PFSK-1 (cell line): ENCODE measurements around the gene ADGRL3.

Experiments used
- FOXP2 ChIP-seq: optimal IDR thresholded peaks from 2 replicates; pipeline ENCODE3; 2011; ENCODE audit warnings: borderline replicate concordance, control low read depth, inconsistent platforms; ENCODE audit not compliant: insufficient read depth; ENCODE audit errors: extremely low read length, extremely low read depth
- POLR2AphosphoS5 ChIP-seq: IDR thresholded peaks from 2 replicates; pipeline ENCODE4 v1.6.1; 2012; ENCODE audit warnings: low read depth, mild to moderate bottlenecking, control low read depth, low read length, moderate library complexity
- SIN3A ChIP-seq: IDR thresholded peaks from 2 replicates; pipeline ENCODE4 v1.6.1; 2012; ENCODE audit warnings: mild to moderate bottlenecking, low read length, moderate library complexity, borderline replicate concordance; ENCODE audit not compliant: insufficient read depth
- TAF1 ChIP-seq: IDR thresholded peaks from 2 replicates; pipeline ENCODE4 v1.6.1; 2012; ENCODE audit warnings: low read length, control low read depth, borderline replicate concordance; ENCODE audit not compliant: insufficient read depth
- TF ChIP-seq, protein P1 (sequence below), 2 experiments: IDR thresholded peaks; 2 replicates each; pipeline versions ENCODE4 v1.6.1 to v1.8.0; 2011 to 2012; ENCODE audit warnings: low read depth in 2 of 2, low read length in 2 of 2, control low read depth in 1 of 2, inconsistent platforms in 1 of 2, mild to moderate bottlenecking in 1 of 2, moderate library complexity in 1 of 2; ENCODE audit not compliant: insufficient read depth in 1 of 2

The ADGRL3 gene

DNA sequence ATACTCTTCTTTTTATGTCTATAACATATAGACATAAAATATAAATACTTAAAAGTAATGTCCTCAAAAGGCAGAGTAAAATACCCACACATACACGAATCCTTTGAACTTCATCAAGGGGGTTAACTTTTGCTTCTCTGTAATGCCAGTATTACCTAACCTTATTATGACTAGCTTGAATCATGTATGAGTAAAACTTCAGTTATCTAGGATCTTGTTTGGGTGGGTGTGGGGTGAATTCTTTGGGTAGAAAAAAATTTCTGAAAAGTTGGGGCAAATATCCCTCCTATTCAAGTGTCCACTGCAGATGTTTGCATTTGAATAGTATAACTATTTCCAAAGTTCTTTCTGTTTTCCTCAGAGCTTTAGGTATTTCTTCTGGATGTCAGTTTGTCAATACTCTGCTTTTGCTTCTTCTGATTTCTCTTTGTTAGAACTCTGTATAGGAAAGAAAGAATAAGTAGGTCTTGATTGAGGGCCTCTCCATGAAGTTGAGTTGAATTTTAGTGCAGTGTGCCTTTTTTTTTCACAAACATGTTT, 173.8 kb downstream of the ADGRL3 start:
- TF ChIP-seq TAF1 (no peak), SIN3A (no peak), FOXP2 (no peak), POLR2AphosphoS5 (no peak)
- TF ChIP-seq, protein P1, sequence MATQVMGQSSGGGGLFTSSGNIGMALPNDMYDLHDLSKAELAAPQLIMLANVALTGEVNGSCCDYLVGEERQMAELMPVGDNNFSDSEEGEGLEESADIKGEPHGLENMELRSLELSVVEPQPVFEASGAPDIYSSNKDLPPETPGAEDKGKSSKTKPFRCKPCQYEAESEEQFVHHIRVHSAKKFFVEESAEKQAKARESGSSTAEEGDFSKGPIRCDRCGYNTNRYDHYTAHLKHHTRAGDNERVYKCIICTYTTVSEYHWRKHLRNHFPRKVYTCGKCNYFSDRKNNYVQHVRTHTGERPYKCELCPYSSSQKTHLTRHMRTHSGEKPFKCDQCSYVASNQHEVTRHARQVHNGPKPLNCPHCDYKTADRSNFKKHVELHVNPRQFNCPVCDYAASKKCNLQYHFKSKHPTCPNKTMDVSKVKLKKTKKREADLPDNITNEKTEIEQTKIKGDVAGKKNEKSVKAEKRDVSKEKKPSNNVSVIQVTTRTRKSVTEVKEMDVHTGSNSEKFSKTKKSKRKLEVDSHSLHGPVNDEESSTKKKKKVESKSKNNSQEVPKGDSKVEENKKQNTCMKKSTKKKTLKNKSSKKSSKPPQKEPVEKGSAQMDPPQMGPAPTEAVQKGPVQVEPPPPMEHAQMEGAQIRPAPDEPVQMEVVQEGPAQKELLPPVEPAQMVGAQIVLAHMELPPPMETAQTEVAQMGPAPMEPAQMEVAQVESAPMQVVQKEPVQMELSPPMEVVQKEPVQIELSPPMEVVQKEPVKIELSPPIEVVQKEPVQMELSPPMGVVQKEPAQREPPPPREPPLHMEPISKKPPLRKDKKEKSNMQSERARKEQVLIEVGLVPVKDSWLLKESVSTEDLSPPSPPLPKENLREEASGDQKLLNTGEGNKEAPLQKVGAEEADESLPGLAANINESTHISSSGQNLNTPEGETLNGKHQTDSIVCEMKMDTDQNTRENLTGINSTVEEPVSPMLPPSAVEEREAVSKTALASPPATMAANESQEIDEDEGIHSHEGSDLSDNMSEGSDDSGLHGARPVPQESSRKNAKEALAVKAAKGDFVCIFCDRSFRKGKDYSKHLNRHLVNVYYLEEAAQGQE (IDR thresholded peaks at IDR 0.05; ENCODE audit: insufficient read depth in 1 of 2, low read depth in 2 of 2, low read length in 2 of 2): no peak

DNA sequence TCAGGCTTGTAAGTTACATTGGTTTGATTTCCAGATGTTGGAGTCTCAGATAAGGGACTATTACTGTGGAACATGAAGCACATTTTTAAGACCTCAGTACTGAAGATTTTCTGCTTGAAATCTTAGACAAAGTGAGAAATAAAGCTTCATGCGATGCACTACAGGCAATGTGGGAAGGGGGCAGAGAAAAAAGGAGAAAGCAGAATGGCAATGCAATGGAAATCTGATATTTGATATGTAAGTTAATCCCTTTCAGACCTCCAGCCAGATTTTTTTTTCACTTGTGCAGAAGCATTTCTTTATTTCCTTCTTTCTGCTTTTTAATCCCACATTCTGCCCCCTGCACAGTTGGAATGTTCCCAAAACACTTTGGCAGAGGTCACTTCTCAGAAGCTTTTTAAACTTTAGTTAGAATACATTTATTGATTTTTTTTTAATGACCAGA, 174.3 kb downstream of the ADGRL3 start:
- TF ChIP-seq, protein P1 (IDR thresholded peaks at IDR 0.05; ENCODE audit: insufficient read depth in 1 of 2, low read depth in 2 of 2, low read length in 2 of 2): no peak
- TF ChIP-seq SIN3A (no peak), POLR2AphosphoS5 (no peak), FOXP2 (no peak), TAF1 (no peak)

DNA sequence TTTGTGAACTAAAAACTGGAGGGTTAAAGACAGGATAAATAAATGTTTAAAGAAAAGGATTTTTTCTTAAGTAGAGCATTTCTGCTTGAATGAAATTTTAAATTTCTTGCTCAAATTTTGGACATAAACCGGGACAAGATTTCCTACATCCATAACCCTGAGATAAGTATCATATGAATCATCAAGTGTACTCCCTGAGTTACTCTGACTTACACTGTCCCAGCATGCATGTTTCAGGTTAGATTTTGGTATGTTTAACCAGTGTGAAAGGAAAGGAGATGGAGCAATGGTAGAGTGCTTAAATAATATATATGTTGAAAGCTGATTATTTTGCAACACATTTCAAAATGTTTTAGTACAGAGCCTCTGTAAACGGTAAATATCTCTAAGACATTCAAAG, 175.2 kb downstream of the ADGRL3 start:
- no peak for TF ChIP-seq FOXP2

DNA sequence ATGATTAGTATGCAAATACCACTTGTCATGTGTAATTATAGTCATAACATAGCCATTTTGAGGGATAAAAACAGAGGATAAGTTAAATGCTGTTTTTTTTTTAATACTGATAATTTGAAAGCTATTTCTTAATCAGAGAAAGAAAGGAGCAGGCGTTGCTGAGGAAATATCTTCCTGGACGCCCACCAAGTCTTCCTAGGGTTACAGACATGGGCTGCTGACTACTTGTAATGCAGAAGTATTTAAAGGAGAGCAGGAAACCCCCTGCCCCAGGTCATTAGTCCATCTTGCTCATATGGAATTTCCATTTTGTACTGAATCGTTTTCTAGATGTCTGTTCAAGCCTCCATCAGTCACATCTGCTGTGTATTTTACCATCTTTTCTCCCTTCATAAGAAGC, 176.2 kb downstream of the ADGRL3 start:
- TF ChIP-seq, protein P1 (IDR thresholded peaks at IDR 0.05; ENCODE audit: insufficient read depth in 1 of 2, low read depth in 2 of 2, low read length in 2 of 2): no peak
- TF ChIP-seq FOXP2: no peak
- no peak for TF ChIP-seq SIN3A
- no peak for TF ChIP-seq TAF1
- TF ChIP-seq POLR2AphosphoS5: no peak

DNA sequence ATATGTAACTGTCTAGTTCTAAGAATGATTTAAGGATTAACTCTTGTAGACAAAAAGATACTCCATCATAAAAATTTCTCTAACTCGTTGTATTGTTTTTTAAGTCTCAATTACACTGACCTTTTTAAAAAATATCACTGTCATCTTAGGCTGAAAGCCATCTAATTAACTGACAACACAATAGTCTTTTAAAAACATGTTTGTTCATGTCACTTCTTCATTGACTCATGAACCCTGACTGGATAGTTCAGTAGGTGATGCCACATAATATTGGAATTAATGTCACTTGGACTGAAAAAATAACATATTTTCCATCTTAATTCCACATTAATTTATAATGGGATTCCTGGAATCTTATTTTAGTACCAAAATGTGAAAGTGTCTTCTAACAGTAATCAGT, 179.3 kb downstream of the ADGRL3 start:
- TF ChIP-seq FOXP2 (no peak), SIN3A (no peak)
- TF ChIP-seq, protein P1 (IDR thresholded peaks at IDR 0.05; ENCODE audit: insufficient read depth in 1 of 2, low read depth in 2 of 2, low read length in 2 of 2): no peak
